Measurements from ENCODE around the gene FAM163A.

DNA sequence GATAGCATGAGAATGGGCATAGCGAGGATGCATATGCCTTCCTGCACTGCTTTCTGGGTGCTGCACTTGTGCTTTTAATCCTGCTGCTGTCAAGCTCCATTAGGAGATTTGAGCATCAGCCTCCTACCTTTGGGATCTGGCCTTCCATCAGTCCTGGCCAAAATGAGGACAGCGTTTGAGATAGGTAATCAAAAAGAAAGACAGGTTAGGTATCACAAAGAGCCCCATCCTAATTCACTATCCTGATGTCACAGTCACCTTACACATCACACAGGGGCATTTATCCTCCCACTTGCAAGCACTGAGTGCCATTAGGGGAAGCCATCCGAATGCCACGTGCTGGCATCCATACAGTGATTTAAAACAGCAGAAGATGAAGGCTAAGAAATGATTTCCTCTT is 13.2 kb upstream of the FAM163A start:
- TF ChIP-seq, protein P1, sequence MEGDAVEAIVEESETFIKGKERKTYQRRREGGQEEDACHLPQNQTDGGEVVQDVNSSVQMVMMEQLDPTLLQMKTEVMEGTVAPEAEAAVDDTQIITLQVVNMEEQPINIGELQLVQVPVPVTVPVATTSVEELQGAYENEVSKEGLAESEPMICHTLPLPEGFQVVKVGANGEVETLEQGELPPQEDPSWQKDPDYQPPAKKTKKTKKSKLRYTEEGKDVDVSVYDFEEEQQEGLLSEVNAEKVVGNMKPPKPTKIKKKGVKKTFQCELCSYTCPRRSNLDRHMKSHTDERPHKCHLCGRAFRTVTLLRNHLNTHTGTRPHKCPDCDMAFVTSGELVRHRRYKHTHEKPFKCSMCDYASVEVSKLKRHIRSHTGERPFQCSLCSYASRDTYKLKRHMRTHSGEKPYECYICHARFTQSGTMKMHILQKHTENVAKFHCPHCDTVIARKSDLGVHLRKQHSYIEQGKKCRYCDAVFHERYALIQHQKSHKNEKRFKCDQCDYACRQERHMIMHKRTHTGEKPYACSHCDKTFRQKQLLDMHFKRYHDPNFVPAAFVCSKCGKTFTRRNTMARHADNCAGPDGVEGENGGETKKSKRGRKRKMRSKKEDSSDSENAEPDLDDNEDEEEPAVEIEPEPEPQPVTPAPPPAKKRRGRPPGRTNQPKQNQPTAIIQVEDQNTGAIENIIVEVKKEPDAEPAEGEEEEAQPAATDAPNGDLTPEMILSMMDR (IDR thresholded peaks at IDR 0.05 in 2 of 3, conservative IDR thresholded peaks at IDR 0.05 in 1 of 3; ENCODE audit: borderline replicate concordance in 1 of 3, insufficient read depth in 1 of 3, low read depth in 2 of 3, low read length in 2 of 3): no peak
- TF ChIP-seq REST (IDR thresholded peaks at IDR 0.05; ENCODE audit: low read depth): no peak
- no peak for TF ChIP-seq POLR2A (IDR thresholded peaks at IDR 0.05; ENCODE audit: borderline replicate concordance, extremely low read depth, insufficient read depth, insufficient read length)
- TF ChIP-seq YY1 (IDR thresholded peaks at IDR 0.05; ENCODE audit: extremely low read depth, insufficient replicate concordance, low read depth, low read length): no peak
- no peak for TF ChIP-seq EZH2 (IDR thresholded peaks at IDR 0.05)
- TF ChIP-seq CEBPB (IDR thresholded peaks at IDR 0.05; ENCODE audit: low read depth): no peak
